GM21515 (cell line): ENCODE data around the gene IFNL2.
"Not testable (repeated sequence)": the region's sequence is repeated elsewhere in the genome, so short reads cannot be mapped to it uniquely, and the experiment has no call there.

Source experiments
- ATAC-seq: cut with Tn5 transposase; IDR thresholded peaks from one replicate; pipeline ENCODE4 v1.9.1; 2021; ENCODE audit not compliant: unreplicated experiment

The IFNL2 gene

DNA sequence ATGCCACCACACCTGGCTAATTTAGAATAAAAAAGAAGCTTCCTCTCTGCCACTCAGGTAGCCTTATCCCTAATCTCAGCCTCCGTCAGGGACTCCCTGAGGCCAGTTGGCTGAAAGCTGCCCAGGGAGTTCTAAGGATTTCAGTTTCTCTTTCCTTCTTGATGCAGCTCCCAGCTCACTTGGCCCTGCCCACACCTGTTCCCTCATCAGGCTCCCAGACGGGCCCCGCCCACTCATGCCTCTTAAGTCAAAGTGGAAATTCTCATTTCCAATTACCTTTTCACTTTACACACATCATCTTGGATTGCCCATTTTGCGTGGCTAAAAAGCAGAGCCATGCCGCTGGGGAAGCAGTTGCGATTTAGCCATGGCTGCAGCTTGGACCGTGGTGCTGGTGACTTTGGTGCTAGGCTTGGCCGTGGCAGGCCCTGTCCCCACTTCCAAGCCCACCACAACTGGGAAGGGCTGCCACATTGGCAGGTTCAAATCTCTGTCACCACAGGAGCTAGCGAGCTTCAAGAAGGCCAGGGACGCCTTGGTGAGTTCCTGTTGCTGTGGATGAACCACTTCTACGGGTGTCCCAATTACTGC is 28.0 kb downstream of the IFNL2 start, which contains the start of gene IFNL1:
Gene IFNL1, plus strand, starts transcription at position 353 of the 591 bp plus-strand sequence. Its CDS starts 15 bp downstream, at position 368.
- ATAC-seq, result no peak

DNA sequence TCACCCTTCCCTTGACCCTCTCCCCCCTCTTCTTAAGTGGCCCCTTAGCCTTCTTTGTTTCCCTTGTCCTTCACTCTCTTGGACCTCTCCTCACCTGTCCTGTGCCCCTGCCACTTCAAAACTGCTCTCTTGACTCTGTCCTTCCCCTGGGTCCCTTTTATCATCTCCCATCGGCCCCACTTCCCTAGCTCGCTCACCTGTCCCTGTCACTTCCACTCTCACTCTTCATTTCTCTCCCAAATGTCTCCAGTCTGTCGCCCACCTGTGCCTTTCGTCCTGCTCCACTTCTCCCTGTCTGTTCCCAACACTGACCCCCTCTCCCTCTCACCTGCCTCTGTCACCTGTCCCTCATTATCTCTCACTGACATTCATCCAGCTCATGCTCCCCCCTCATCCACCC is 28.7 kb downstream of the IFNL2 start:
- ATAC-seq, result no peak

DNA sequence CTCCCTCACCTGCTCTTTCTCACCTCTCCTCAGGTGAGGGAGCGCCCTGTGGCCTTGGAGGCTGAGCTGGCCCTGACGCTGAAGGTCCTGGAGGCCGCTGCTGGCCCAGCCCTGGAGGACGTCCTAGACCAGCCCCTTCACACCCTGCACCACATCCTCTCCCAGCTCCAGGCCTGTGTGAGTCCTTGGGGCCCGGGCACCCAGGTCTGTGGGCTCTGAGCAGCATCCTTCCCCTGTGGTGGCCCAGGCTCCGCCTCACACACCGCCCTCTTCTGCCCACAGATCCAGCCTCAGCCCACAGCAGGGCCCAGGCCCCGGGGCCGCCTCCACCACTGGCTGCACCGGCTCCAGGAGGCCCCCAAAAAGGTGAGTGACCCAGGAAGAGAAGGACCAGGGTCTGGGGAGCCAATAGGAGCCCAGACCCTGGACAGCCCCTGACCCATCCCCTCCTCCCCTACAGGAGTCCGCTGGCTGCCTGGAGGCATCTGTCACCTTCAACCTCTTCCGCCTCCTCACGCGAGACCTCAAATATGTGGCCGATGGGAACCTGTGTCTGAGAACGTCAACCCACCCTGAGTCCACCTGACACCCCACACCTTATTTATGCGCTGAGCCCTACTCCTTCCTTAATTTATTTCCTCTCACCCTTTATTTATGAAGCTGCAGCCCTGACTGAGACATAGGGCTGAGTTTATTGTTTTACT is 29.9 kb downstream of the IFNL2 start:
- no peak for ATAC-seq

DNA sequence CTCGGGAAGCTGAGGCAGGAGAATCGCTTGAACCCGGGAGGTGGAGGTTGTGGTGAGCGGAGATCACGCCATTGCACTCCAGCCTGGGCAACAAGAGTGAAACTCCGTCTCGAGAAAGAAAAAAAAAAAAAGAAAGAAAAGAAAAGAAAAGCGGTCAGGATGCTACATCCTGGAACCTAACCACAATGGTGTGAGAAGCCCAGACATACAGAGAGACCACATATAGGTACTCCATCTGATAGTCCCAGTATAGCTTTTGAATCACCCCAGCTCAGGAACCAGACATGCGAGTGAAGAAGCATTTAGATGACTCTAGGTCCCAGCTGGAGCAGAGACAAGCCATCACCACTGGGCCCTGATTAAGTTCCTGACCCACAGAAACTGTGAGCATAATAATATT is 31.2 kb downstream of the IFNL2 start:
- ATAC-seq, result no peak

DNA sequence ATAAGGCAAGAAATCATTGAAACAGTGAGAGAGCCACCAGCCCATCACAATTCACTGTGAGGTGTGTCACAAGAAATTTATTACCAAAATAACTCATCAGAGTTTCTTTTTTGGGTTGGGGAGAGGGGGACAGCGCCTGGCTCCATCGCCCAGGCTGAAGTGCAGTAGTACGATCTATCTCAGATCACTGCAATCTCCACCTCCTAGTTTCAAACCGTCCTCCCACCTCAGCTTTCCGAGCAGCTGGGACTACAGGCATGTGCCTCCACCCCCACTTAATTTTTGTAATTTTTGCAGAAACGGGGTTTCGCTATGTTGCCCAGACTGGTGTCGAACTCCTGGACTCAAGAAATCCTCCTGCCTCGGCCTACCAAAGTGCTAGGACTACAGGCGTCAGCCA is 31.6 kb downstream of the IFNL2 start:
- no peak for ATAC-seq

DNA sequence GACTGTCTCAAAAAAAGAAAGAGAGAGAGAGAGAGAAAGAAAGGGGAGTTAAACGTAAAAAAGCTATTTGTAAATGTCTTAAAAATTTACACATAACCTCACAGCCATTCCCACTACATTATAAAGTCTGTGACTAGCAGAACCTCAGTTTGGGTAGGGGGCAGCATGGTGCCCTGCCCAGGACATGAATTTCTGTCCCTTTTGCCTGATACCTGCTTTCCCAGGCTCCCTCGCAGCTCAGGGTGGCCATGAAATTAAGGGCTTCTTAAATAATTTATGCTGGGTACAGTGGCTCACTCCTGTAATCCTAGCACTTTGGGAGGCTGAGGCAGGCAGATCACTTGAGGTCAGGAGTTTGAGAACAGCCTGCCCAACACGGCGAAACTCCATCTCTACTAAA is 32.8 kb downstream of the IFNL2 start:
- ATAC-seq, result no peak

DNA sequence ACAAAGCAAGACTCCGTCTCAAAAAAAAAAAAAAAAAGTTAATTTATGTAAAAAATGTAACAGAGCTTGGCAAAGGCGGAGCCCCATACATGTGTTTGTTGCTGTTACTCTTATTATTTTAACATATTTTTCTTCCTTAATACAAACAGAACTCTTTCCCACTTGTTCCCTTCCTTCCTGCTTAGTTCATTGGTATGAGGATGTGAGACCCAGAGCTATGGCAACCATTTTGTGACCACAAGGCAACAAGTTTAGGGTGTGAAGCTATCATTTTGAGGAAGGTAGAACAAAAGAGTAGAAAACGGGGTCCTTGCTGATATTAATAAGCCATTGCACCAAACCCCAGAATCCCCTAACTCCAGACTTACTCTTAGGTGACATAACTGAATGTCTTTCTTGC is 33.4 kb downstream of the IFNL2 start:
- ATAC-seq, result no peak

DNA sequence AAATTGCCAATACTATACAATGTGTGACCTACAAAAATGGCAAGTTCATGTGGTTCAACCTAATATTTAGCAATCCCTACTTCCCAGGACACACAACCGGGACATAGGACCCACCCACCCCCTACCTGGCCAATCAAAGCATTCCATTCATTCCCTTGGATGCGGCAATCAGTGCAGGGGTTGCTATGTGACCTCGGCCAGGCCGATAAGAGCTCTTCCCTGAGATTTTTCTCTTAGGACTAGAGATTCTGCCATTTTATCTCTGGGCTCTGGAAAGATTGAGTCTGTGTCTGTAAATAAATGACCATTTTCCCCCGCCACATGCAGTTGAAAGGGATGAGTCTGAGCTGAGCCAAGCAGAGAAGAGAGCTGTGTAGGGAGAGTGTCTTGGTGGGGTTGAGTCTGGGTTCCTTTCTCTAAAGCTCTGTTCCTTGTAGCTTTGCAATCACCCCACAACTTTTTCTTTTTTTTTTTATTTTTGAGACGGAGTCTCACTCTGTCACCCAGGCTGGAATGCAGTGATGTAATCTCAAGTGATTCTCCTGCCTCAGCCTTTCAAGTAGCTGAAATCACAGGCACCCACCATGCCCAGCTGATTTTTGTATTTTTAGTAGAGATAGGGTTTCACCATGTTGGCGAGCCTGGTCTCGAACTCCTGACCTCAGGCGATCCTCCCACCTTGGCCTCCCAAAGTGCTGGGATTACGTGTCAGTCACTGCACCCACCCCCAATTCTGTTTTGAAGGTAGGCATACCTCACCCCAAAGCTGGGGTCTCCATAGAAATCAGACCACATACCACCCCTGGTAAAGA is 35.4 kb downstream of the IFNL2 start:
- no peak for ATAC-seq

DNA sequence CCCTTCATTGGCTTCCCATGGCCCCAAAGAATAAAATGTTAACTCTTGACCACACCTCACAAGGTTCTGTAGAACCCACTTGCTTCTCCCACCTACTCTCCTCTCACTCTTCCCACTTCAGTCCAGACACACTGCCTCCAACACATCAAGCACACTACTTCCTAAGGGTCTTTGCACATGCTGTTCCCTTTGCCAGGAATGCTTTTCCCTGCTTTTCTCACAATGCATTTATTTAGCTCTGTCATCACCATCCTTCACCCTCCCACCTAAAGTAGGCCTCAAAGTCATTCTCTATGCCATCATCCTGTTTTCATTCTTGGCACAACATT is 36.0 kb downstream of the IFNL2 start:
- no peak for ATAC-seq

DNA sequence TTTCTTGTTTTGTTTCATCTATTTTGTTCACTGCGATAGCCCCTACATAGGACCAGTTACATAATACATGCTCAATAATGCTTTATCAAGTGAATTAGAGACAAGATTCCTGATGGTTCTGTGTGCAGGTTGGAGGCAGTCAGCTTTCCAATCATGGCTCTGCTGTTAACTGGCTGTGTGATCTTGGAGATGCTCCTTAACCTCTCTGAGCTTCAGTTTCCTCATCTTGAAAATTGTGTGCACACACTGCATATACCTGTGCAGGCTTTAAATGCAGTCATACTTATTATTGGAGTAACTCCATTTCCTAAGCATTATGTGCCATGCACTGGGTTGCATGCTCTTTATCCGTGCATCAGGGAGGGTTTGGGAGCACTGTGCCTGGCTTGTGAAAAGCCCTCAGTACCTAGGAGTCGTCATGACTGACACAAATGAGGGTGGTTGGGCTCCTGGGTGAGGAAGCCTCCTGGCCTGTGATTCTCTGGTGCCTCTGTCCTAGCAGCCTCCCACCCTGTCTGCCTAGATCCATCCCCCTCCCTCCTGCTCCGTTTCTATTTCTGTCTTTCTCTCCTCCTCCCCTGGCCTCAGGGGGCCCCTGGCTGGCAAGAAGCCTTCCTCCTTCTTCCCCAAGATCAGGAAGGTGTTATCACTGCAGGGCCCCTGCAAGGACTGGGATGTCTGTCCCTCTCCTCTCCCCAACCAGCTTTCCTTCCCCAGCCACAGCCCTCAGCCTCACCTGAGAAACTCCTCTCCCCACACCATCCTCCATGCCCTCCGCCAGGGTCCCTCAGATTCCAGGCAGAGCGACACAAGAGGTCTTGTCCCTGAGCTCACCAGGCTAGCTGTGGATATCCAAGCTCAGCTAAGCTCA is 36.7 kb downstream of the IFNL2 start:
- ATAC-seq, result no peak

DNA sequence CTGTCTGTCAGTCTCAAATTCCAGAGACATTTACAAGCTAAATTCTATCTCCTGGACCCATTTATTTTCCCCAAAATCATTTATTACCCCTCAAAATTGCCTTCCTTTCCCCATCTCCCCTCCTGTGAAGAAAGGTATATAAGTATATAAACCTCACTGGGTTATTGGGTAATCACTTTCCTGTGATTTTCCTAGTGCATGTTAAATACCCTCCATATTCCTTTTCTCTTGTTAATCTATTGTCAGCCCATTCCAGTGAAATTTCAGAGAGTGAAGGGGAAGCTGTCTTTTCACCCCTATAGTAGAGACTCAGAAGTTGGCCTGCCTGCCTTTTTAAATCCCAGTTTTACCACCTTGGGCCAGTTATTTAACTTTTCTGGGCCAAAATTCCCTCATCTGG is 37.9 kb downstream of the IFNL2 start:
- ATAC-seq, result no peak

DNA sequence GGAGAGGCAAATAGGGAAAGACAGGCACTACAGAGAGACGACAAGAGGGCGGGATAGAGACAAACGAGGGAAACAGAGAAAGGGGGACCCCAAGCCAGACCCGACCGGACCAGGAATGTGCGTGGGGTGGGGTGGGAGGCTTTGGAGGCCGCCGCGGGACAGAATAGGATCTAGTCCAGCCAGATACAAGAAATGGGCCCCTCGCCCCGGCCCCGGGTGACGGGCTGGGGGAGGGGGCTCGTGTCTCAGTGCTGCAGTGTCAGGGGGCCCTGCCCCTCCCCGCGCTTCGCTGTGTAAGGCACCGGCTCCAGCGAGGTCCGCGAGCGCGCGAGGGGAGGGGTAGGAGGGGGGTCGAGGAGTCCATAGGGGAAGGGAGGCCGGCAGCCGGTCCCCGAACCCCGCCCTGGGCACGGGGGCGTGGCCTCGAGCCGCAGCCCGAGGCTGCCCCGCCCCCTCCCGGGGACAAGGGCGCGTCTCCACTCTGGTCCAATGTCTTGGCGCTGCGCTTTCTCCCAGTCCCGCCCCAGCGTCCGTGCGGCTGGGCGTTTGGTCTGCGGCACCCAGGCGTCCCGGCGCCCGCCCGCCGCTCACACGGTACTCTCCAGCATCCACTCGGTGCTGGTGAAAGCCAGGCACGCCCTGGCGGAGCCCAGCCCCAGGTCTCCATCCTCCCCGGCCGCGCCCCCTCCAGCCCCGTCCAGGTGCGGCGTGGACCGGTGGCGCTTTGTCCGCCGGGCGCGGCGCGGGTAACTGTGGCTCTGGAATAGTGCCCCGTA is 39.0 kb downstream of the IFNL2 start:
- ATAC-seq, result no peak

DNA sequence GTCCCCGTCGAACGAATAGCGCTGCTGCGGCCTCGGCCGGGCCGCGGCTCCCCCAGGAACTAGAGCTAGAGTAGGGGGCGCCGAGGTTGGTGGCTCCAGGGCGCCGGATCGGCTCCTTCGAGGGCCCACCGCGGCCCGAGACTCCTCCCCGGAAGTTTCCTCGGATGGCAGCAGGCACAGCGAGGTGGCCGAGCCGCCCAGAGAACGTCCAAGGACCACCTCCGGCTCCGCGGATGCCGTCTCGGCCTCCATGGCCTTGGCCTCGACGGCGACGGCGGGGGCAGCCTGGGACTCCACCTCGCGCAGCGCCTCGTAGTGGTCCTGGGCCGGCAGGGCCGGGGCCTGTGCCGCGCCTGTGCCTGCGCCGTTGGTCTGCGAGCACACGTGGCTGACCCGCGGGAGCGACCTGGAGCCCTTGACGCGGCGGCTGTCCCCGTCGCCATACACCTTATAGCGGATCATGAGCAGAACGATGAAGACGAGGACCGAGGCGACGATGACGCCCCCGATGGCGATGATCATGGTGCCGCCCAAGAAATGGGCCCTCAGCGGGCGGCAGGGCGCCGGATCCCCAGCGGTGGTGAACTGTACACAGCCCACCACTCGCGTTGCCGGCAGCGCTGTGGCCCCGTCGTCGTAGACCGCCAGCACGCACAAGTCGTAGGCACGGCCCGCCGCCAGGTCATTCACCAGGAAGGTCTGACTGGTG is 39.8 kb downstream of the IFNL2 start:
- no peak for ATAC-seq

DNA sequence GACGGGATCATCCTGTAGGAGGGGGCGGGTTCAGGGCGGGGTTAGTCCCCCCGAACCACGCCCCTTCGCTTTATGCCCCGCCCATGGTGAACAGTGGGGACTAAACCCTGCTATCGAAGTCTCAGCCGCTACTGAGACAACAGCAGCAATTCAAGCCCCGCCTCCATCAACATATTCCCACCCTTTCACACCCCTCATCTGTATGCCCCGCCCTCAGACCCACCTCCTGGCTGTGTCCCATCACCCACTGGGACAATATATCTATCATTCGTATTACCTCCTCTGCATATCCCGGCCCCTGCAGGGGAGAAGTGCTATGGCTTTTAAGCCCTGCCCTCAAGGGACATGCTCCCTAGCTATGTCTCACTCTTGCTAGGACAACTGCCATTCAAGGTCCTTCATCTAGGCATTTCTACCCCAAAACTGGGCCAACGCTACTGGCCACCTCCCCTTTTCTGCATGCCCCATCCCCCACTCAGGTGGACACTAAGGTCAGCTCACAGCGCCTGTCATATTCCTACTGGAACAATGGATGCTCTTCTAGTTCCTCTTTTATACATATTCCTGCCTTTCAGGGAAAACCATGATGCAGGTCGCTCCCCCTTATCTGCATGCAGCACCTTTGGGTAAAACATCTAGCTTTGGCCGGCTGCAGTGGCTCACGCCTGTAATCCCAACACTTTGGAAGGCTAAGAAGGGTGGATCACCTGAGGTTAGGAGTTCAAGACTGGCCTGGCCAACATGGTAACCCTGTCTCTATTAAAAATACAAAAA is 40.5 kb downstream of the IFNL2 start:
- ATAC-seq, result no peak

DNA sequence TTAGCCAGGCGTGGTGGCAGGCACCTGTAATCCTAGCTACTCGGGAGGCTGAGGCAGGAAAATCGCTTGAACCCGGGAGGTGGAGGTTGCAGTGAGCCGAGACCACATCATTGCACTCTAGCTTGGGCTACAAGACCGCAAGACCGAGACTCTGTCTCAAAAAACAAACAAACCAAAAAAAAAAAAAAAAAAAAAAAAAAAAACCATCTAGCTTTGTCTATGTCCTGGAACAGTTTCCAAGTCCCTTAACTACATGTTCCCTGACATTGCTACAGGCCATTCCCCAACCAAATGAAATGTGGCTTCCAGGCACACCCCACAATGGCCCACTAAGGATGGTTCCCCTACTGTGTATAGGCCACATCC is 41.1 kb downstream of the IFNL2 start:
- ATAC-seq, result not testable (repeated sequence)

DNA sequence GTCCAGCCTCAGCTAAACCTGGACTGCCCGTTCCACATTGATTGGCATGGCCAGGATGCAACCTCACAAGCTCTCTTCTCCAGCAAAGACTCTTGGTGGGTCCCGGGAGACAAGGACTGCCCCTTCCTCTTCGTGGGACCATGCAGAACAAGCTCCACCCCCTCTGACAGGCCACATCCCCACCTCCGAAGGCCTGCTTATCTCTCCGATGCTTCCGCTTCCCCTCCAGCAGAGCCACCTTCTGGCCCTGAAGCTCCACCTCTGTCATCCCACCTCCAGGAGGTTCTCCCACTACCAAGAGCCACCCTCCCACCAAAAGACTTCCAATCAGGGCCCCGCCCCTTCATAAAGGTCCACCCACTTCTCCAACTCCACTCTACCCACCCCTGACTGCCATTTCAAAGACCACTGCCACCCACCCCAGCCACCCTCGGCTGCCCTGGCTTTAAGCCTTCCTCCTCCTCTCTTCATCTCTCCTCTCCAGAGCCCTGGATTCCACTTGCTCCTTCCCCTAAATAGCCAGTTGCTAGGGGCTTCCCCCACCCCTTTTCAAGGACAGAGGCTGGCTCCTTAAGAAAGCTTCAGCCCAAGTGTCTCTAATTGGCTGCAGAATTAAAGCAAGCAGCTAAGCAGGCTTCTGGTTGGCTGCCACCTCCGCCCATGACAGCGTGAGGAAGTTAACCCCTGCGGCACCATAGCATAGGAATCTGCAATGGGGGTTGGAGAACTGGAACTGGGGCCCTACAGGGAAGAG is 42.5 kb downstream of the IFNL2 start:
- no peak for ATAC-seq

DNA sequence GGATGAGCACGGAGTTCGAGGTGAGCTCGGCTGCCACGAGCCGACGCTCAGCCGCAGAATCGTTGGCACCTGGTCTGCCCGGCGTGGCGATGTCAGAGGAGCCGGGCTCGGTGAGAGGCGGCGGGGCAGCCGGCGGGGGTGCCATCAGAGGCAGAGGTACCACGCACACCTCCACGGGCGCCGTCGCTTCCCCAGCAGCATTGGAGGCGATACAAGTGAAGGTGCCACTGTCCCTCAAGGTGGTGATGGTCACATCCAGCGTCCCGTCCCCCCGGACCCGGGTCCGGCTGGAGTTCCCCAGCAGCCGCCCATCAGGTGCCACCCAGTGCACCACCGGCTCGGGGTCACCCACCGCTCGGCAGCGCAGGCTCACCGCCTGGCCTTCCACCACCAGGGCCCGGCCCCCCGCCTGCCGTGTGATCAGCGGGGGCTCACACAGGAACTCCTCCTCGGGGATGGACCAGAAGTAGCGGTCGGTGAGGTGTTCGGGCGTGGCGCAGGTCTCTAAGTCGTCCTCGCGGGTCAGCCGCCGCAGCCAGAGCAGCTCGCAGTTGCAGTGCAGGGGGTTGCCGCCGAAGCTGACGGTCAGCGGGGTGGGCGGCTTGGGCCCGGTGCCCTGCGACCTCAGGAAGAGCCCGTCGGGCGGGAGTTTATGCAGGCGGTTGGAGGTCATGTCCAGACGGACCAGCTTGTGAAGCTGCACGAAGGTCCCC is 46.0 kb downstream of the IFNL2 start:
- ATAC-seq, result no peak

DNA sequence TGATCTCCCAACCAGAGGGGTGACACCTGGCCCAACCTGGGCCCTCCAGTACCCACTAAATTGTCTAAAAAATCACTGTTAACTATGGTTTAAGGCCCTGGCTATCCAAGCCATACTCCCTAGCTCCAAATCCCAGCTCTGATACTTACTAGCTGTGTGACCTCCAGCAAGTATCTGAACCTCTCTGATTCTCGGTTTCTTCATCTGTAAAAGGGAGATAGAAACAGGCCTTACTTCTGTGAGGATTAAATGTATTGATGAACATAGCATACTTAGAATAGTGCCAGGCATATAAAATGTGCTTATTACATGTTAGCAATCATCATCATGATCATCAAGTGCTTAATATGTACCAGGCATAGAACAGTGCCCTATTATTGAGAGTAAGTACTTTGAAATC is 47.7 kb downstream of the IFNL2 start:
- ATAC-seq, result no peak
